OCI-LY1 (cell line): ENCODE measurements around the gene CDK2.

Source experiments
- CTCF ChIP-seq: fragments of 200-600 bp; sonication (generic), shearing (Covaris generic); IDR thresholded peaks from 2 replicates; pipeline ENCODE4 v1.5.1; 2017; ENCODE audit warnings: mild to moderate bottlenecking, antibody characterized with exemption, low read length, moderate library complexity, mixed read lengths
- EZH2 ChIP-seq: fragments of 200-600 bp; sonication (generic), shearing (Covaris generic); IDR thresholded peaks from 2 replicates; pipeline ENCODE4 v1.8.0; 2017; ENCODE audit warnings: borderline replicate concordance, mixed run types, mild to moderate bottlenecking, antibody characterized with exemption, low read length, moderate library complexity, mixed read lengths

GRCh38 chr12:55955344-55955743, 11.3 kb upstream of the CDK2 start:
- TF ChIP-seq CTCF (no peak), EZH2 (no peak)
